Measurements from ENCODE around the gene MBIP.

- no peak for TF ChIP-seq CTCF (IDR thresholded peaks at IDR 0.05)
- TF ChIP-seq POLR2A (IDR thresholded peaks at IDR 0.05): no peak
These were observed 40.9 kb upstream of the MBIP start for GRCh38 chr14:36361210-36361853.
